ENCODE measurements around the gene CCT7.

CCT7 gene

GRCh38 chr2:73212448-73213176 lies 21.5 kb upstream of the CCT7 start:
- TF ChIP-seq CTCF (IDR thresholded peaks at IDR 0.05; ENCODE audit: extremely low read depth, insufficient read depth, missing control alignments): peak; percentile 94
- peak; percentile 86 for DNase-seq (ENCODE audit: low spot score)
- in situ Hi-C loops (cut with MboI; ENCODE audit: low pct_unique_long_range_greater_than_20kb, low sequenced_read_pairs, unreplicated experiment): no loop called here

GRCh38 chr2:73214120-73215035 lies 19.7 kb upstream of the CCT7 start, which contains the start of gene SMYD5:
TSS of gene SMYD5 (plus strand) at chr2:73214245. CDS start at chr2:73214267, 22 bp downstream.
- DNase-seq (ENCODE audit: low spot score): peak; percentile 94
- TF ChIP-seq CTCF (IDR thresholded peaks at IDR 0.05; ENCODE audit: extremely low read depth, insufficient read depth, missing control alignments): no peak
- in situ Hi-C loops (cut with MboI; ENCODE audit: low pct_unique_long_range_greater_than_20kb, low sequenced_read_pairs, unreplicated experiment): no loop called here

GRCh38 chr2:73215254-73215653 lies 18.9 kb upstream of the CCT7 start:
- no peak for TF ChIP-seq CTCF (IDR thresholded peaks at IDR 0.05; ENCODE audit: extremely low read depth, insufficient read depth, missing control alignments)
- DNase-seq (ENCODE audit: low spot score): no peak
- in situ Hi-C loops (cut with MboI; ENCODE audit: low pct_unique_long_range_greater_than_20kb, low sequenced_read_pairs, unreplicated experiment): no loop called here

GRCh38 chr2:73217160-73217559 lies 16.9 kb upstream of the CCT7 start:
- in situ Hi-C loops (cut with MboI; ENCODE audit: low pct_unique_long_range_greater_than_20kb, low sequenced_read_pairs, unreplicated experiment): no loop called here

GRCh38 chr2:73217826-73218225 lies 16.3 kb upstream of the CCT7 start:
- no peak for TF ChIP-seq CTCF (IDR thresholded peaks at IDR 0.05; ENCODE audit: extremely low read depth, insufficient read depth, missing control alignments)
- DNase-seq (ENCODE audit: low spot score): no peak
- in situ Hi-C loops (cut with MboI; ENCODE audit: low pct_unique_long_range_greater_than_20kb, low sequenced_read_pairs, unreplicated experiment): no loop called here

More at GRCh38 chr2:73217160-73217559, 16.9 kb upstream of the CCT7 start:
- no peak for TF ChIP-seq CTCF (IDR thresholded peaks at IDR 0.05; ENCODE audit: extremely low read depth, insufficient read depth, missing control alignments)
- no peak for DNase-seq (ENCODE audit: low spot score)

GRCh38 chr2:73218298-73218697 lies 15.8 kb upstream of the CCT7 start:
- TF ChIP-seq CTCF (IDR thresholded peaks at IDR 0.05; ENCODE audit: extremely low read depth, insufficient read depth, missing control alignments): no peak
- no peak for DNase-seq (ENCODE audit: low spot score)
- in situ Hi-C loops (cut with MboI; ENCODE audit: low pct_unique_long_range_greater_than_20kb, low sequenced_read_pairs, unreplicated experiment): no loop called here
